GM18505 (cell line): ENCODE data around the gene GAPDHS.
A peak's percentile ranks its signal among the peaks of the same experiment; 100 is the strongest.

Experiments used
- ATAC-seq: cut with Tn5 transposase; IDR thresholded peaks from one replicate; pipeline ENCODE4 v1.9.1; 2021; ENCODE audit not compliant: unreplicated experiment
- POLR2A ChIP-seq: IDR thresholded peaks from 4 replicates; pipeline ENCODE4 v1.6.1; 2011; ENCODE audit warnings: borderline replicate concordance; ENCODE audit not compliant: insufficient read depth, insufficient read length; ENCODE audit errors: extremely low read depth

Gene GAPDHS

GRCh38 chr19:35551091-35551810, 18.0 kb downstream of the GAPDHS start:
- ATAC-seq: no peak
- no peak for TF ChIP-seq POLR2A

- no peak for TF ChIP-seq POLR2A
- no peak for ATAC-seq
Observed at GRCh38 chr19:35552534-35553384, 19.5 kb downstream of the GAPDHS start.

GRCh38 chr19:35553385-35554000, 20.2 kb downstream of the GAPDHS start:
- no peak for ATAC-seq
- no peak for TF ChIP-seq POLR2A

DNA sequence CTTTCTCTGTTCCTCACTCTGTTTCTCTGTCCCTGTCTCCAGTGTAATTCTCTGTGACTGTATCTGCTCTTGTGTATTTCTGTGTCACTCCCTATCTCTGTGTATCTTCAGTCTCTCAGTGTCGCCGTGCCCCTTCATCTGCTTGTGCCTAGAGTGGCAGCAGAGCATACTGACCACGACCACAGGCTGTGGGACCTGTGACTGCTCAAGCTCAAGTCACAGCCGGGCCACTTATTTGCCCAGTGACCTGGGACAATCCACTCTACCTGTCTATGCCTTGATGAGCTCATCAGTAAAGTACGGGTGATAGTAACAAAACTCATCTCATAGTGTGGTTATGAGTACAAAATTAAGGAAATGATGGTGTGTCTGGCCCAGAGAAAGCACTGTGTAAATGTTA, 20.8 kb downstream of the GAPDHS start:
- no peak for TF ChIP-seq POLR2A
- no peak for ATAC-seq

DNA sequence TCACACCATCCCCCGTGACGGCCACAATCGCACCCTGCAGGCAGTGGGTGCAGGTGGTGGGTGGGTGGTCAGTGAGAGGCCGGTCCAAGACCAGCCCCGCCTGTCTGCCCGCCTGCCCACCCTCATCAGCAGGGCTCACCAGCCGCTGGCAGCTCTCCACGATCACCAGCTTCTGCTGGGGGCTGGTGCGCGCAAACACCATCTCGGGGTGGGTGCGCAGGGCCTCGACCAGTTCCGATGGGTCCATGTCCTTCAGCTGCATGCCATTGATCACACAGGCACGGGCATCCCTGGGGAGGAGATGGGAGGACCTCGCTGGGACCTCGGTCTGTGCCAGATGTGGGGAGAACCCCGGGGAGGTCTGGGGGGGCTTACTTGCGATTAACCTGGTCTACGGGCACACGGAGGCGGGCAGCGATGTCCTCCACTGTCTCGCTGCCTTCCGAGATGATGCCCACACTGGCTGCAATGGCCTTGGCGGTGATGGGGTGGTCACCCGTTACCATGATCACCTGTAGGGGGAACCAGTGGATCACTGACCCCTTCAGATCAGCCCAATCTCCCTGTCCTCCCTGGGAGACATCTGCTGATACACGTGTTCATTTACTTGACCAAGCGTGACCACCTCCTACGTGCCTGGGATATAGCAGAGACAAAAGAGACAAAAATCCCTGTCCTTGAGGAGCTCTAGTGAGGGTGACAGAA, 22.2 kb downstream of the GAPDHS start:
- no peak for TF ChIP-seq POLR2A
- no peak for ATAC-seq

- ATAC-seq: no peak
- no peak for TF ChIP-seq POLR2A
Observed at GRCh38 chr19:35556025-35556590, 22.9 kb downstream of the GAPDHS start.

DNA sequence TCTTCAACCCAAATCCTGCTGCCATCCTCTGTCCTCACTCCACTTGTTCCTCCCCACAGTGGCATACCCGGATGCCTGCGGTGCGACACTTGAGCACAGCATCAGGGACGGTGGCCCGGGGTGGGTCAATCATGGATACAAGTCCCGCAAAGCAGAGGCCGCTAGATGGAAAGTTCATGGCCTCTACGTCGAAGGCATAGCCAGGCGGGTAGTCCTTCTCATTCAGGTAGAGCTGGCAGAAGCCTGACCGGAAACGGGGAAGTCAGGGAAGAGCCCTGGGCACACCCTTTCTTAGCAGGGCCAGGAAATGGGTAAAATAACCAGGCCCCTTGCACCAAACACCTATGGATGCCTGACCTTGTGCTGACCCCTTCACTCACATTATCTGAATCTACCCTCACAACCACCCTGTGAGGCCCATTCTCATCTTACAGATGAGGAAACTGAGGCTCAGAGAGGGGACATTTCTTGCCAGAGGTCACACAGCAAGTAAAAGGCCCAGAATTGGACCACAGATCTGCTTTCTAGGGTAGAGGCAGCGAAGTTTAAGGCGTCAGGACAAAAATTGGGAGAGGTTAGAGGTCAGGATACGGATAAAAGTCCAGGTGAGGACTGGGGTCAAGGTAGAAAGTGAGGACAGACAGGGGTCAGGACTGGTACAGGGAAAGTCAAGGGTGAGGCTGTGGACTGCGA, 23.7 kb downstream of the GAPDHS start:
- no peak for TF ChIP-seq POLR2A
- no peak for ATAC-seq

- no peak for ATAC-seq
Observed at GRCh38 chr19:35557539-35558399, 24.5 kb downstream of the GAPDHS start.

DNA sequence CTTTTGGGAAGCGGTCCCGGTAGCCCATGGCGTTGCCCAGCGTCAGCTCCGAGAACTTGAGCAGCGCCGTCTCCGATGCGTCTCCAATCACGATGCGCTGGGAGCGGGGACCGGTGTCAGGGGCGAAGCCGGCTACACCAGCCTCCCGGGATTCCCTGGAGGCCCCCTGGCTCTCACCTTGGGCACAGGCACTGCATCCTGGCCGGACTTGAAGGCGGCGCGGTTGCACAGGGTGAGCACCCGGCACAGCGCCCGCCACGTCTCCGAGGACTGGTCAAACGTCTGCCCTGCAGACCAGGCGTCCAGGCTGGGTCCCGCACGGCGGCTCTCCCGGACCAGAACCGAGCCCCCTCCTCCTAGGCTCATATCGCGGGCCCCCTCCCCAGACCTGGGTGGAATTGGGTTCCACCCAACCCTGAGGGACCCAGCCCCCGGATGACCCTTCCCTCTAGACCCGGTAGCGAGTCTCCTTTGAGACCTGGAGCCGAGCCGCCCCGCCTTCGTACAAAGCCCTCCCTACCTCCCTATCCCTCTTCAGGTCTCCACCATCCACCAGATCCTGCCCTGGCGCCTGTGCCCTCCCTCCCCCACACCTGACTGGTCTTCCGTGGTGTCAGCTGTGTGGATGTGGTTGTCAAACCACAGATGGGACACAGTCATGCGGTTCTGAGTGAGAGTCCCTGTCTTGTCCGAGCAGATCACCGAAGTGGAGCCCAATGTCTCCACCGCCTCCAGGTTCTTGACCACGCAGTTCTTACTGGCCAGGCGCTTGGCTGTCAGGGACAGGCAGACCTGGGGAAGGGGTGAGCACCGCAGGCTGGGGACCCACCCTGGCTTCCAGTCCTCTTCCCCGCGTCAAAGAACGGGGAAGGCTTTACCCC, 25.4 kb downstream of the GAPDHS start:
- TF ChIP-seq POLR2A: no peak
- no peak for ATAC-seq

More at GRCh38 chr19:35557539-35558399, 24.5 kb downstream of the GAPDHS start:
- no peak for TF ChIP-seq POLR2A

DNA sequence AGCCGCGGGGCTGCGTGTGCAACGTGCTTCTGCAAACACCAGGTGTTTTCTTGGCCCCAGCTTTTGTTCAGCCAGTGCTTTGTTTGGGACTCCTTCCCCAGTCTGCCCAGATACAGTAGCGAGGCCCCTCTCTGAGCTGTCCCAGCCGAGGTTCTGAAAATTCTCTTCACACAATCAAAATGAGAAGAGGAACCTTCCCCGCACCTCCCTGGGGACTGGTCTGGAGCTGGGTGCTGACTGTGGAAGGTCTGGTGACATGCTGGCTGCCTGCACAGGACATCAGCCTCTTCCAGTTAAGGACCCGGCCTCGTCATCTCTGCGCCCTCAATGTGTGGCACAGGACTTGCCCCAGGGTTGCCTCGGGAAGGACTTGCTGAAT, 26.0 kb downstream of the GAPDHS start:
- peak; percentile 60 for ATAC-seq
- TF ChIP-seq POLR2A: no peak

DNA sequence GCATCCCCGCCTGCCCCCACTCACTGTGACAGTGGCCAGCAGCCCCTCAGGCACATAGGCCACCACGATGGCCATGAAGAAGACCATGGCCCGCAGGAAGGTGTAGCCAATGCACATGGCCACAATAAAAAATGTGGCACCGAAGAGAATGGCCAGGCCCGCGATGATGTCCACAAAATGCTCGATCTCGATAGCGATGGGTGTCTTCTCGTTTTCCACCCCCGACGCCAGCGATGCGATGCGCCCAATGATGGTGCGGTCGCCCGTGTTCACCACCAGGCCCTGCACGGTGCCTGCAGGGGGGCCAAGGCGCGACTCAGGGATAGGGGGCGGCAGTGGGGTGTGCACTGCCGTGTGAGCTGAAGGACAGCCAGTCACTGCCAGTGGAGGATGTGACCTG, 26.5 kb downstream of the GAPDHS start:
- no peak for TF ChIP-seq POLR2A
- no peak for ATAC-seq
